Stimulated activated CD8-positive, alpha-beta memory T cell treated with anti-CD3 and anti-CD28 coated beads, Interleukin-4, amount 100 ng/mL, for 4 hours (primary cell): Measurements from ENCODE around the gene PML.

Source experiments
- DNase-seq, 2 donors: peaks; one replicate each; pipeline ENCODE4 v3.0.0-alpha.2; 2020; ENCODE audit warnings: low read depth in 2 of 2, low spot score in 1 of 2

Gene PML

DNA sequence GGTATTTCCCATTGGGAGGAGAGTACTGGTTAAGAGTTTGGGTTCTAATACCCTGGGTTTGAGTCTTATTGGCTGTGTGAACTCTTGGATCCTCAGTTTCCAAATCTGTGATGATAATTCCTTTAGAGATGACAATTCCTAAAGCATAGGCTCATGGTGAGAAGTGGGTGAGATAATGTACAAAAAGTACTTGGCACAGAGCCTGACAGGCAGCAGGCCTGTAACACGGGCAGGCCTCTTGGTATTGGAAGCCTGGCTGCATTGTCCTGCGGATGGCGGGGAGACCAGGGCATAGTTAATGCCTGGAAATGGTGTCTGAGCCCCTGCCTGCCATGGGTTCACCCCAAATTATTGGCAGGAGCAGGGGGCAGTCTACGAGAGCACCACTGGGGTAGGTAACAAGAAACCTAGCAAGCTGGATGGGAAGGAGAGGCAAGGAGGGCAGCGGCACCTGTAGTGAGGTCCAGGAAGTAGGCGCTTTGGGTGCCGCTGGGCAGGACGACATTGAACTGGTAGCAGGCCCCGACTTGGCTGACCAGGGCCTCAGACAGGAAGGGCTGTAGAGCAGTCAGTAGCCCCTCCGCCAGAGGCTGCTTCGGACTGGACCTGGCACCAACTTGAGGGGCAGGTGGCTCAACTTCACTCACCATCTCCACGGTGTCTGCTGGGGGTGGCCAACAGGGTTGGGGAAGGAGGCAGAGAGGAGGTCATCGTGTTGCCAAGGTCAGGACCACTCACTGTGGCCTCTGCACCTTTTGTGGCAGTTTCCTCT is 10.1 kb upstream of the PML start:
- DNase-seq, result no peak

GRCh38 chr15:73985101-73985873 is 9.2 kb upstream of the PML start:
- no peak for DNase-seq

DNA sequence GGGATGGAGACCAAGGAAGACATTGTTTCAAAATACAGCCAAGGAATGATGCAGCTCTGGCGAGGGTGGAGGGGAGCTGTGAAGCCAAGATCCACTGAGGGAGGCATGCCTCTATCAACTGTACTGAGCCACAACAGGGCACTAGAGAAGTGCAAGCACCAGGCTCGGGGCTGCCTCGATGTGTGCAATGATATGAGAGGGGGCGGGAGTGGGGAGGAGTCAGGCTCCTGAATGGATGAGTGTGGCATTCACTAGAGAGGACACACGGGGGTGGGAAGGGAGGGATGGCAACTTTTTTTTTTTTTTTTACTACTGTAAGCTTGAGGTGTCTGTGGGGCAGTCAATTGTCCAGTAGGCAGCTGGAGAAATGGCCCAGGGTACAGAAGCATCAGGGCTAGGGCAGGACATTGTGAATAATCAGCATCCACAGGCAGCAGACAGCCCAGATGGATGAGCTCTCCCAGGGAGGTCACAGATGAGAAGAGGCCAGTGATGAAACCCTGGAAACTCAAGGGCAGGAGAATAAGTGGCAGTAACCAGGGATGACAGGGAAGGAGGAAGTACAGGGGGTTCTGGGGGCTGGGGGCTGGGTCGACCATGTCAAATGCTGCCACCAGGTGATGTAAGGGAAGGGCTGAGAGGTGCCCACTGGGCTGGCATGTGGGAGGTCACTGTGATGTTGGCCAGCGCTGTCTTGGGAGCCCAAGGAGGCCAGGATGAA is 8.3 kb upstream of the PML start:
- no peak for DNase-seq

DNA sequence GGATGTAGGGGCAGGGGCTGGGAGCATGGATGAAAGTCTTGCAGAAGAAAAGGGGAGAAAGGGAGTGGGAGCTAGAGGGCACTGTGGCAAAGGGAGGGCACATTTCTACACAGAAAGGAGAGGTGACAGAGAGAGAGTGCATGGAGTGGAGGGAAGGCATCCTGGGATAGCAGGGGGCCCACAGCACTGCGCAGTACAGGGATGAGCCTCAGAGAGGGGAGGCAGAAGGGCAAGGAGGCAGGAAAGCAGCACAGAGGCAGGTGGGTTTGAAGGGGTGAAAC is 7.8 kb upstream of the PML start:
- no peak for DNase-seq

DNA sequence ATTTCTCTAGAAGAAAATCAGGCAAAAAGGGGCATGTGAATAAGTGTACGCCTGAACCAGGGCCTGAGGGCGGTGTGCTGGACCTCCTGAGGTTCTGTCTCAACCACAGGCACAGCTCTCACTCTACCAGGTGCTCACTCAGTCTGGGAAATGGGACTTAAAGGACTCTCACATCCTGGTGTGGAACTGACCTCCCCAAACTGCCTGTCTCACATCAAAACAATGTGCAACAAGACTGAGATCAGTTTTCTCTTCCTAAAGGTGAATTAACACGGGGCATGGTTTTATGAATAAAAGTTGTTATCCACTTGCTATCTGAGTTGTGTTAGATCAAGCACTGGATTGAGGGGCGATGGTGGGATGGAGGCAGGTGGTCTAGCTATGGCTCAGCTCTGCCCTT is 7.3 kb upstream of the PML start:
- DNase-seq, result no peak

- no peak for DNase-seq
Measured at GRCh38 chr15:73987681-73988444, 6.7 kb upstream of the PML start.

- no peak for DNase-seq
Measured at GRCh38 chr15:73988445-73988969, 6.0 kb upstream of the PML start.

GRCh38 chr15:73989001-73989798 is 5.3 kb upstream of the PML start:
- no peak for DNase-seq

DNA sequence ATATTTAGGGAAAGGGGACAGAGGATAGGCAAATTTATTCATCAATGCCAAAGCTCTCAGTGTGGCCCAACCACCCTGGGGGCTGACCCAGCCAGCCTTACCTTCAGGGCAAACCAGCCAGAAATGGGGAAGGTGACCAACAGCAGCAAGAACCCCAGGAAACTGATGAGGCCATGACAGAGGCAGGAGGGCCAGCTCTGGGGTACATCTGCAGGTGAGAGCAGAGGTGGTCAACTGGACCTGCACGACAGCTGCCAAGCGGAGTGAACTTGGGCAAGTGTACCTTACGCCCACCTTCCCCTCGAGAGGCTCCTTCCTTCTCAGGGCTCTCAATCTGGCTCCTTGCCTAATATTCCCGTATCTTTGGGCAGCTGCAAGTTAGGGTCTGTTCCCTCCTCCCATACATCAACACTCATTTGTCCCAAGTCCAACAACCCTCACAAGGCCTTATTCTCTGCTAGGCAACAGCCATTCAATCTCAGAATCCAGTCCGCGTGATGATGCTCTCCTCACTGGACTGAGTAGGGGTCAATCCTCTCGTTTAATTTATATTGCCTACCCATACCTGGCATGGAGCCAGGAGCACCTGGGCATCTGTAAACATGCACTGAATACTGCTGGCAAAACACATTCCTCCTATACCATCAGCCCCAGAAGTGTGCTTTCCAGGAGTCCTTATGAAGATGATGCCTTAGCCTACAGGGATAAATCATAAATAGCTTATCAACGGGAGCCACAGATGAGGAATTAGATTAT is 4.1 kb upstream of the PML start:
- no peak for DNase-seq

DNA sequence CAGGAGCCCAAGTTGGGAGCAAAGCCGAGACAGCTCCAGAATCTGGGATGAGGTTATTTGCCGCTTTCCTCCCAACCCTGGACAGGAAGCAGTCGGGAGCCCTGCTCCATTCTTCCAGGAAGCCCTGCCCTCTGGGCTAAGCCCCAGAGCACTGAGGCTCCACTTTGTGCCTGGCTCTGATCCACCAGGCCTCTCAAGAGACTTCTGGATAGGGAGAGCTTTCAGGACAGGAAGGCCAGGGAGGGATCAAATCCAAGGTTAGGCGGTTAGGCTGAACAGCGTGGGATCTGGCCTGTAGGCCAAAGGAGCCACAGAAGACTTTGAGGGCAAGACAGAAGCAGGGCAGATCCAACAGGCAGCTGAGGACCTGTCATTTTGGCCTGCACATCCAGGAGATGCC is 3.3 kb upstream of the PML start:
- DNase-seq, result no peak

- peak; percentile 85 to 92 for DNase-seq
Measured at GRCh38 chr15:73991726-73992593, 2.6 kb upstream of the PML start, which contains the start of gene STOML1. STOML1 (minus strand) TSS chr15:73992295; CDS start chr15:73992223, 72 bp downstream.

DNA sequence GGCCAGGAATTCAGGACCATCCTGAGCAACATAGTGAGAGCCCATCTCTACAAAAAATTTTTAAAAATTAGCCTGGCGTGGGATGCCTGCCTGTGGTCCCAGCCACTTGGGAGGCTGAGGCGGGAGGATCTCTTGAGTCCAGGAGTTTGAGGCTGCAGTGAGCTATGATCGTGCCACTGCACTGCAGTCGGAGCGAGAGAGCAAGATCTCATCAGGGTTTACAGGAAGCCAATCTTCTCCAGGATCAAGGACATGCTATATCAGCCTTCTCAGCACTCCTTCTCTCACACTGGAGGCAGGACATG is 2.0 kb upstream of the PML start:
- DNase-seq, result no peak

DNA sequence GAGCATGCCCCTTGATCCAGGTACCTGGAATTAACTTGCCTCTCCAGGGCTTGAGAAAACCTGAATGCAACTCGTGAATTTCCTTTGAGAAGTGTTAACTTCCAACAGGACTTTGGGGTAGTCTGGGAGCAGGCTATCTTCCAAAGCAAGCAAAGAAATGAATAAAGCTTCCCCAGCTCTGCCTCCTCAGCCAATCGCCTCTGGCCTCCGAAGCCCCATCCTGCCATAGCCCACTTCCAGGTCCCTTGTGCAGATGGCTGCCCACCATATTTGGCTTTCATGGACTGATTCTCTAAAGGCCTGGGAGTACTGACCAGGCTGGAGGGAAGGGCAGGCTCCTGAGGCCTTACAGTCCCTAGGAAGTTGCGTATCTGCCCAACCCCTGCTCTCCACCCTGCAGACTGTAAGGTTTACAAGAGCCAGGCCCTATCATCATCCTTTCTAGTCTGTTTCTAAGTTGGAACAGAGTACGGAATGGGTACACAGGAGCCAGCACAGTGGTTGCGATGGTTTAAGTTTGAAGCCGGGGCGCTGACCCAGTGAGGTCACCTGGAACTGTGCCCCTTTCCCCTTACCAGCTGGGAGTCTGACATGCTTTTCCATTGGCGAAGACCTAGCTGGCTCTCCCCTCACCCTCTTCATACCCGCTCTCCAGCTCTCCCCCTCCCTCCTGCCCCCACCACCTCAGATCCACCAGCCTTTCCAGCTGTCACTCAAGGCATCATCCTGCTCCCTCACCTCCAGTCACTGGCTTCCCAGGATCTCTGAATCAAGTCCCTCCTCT is 1.1 kb upstream of the PML start:
- DNase-seq, result no peak

- DNase-seq, result no peak
Measured at GRCh38 chr15:73994912-73995622, 551 bp downstream of the PML start.

DNA sequence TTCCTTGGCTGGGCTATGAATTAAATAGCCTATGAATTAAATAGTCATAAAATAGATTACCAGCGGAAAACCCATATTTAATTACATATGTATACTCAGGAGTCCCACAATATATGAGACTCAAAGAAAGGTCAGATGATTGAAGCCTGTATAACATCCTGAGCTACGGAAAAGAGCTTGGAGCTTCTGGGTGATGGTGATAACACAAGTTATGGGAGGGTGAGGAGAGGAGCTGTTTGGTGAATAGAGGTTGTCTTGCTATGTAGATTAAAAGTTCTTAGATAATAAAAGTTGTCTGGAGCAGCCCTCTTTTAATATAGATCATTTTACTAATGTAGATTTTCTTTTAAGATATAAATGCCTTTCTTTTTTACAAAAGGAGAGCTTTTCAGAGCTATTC is 1.8 kb downstream of the PML start:
- no peak for DNase-seq

GRCh38 chr15:73996939-73997338 is 2.4 kb downstream of the PML start:
- no peak for DNase-seq

DNA sequence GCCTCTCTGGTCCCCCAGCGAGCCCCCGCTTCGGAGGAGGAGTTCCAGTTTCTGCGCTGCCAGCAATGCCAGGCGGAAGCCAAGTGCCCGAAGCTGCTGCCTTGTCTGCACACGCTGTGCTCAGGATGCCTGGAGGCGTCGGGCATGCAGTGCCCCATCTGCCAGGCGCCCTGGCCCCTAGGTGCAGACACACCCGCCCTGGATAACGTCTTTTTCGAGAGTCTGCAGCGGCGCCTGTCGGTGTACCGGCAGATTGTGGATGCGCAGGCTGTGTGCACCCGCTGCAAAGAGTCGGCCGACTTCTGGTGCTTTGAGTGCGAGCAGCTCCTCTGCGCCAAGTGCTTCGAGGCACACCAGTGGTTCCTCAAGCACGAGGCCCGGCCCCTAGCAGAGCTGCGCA is 3.5 kb downstream of the PML start:
- DNase-seq, result no peak
